ENCODE results near the gene LYAR. TPM values are rescaled to one million over a fixed set of nuclear protein-coding genes. Genes with fewer than 3 reads are reported as not detected.

LYAR gene
- total and polyA plus RNA-seq, 2 experiments from 2014 or later, result 6.7 to 12.2 TPM

- H3K9me2 ChIP-seq (replicated peaks; ENCODE audit: insufficient read depth), result no peaks in the 10 kb centered on the region
- no peak overlapping the region for H3K4me2 ChIP-seq
- TF ChIP-seq EZH2 (IDR thresholded peaks at IDR 0.05; ENCODE audit: borderline replicate concordance) (no peak), EZH2phosphoT487 (IDR thresholded peaks at IDR 0.05; ENCODE audit: low read depth, severe bottlenecking, unreplicated experiment) (no peak), CTCF (IDR thresholded peaks at IDR 0.05; ENCODE audit: poor library complexity) (no peak)
- no peaks in the 10 kb centered on the region for H3K79me2 ChIP-seq
- no peak overlapping the region for H2AFZ ChIP-seq
- no peak overlapping the region for H3K4me3 ChIP-seq
- H4K20me1 ChIP-seq (ENCODE audit: insufficient read depth, poor library complexity, severe bottlenecking), result no peaks in the 10 kb centered on the region
- WGBS (ENCODE audit: low lambda C conversion rate, missing lambda C conversion rate), result 98% methylated on average over 4 of the region's 4 CpGs
- DNase-seq (ENCODE audit: low spot score), result no peak
- no peaks in the 10 kb centered on the region for H3K36me3 ChIP-seq (replicated peaks; ENCODE audit: insufficient read depth, low read depth)
- no peaks in the 10 kb centered on the region for H3K9me3 ChIP-seq (ENCODE audit: low read depth)
- no peaks in the 10 kb centered on the region for H3K4me1 ChIP-seq (ENCODE audit: insufficient read depth)
- H3K27ac ChIP-seq, result no peak overlapping the region
- no peaks in the 10 kb centered on the region for H3K27me3 ChIP-seq
Measured at GRCh38 chr4:4311193-4311592, 21.2 kb upstream of the LYAR start.

GRCh38 chr4:4308800-4309441 lies 19.0 kb upstream of the LYAR start:
- H2AFZ ChIP-seq, result no peak overlapping the region
- TF ChIP-seq EZH2phosphoT487 (IDR thresholded peaks at IDR 0.05; ENCODE audit: low read depth, severe bottlenecking, unreplicated experiment) (no peak), EZH2 (IDR thresholded peaks at IDR 0.05; ENCODE audit: borderline replicate concordance) (no peak), CTCF (IDR thresholded peaks at IDR 0.05; ENCODE audit: poor library complexity) (no peak)
- no peaks in the 10 kb centered on the region for H3K9me3 ChIP-seq (ENCODE audit: low read depth)
- WGBS (ENCODE audit: low lambda C conversion rate, missing lambda C conversion rate), result 94% methylated on average over 9 of the region's 9 CpGs
- H4K20me1 ChIP-seq (ENCODE audit: insufficient read depth, poor library complexity, severe bottlenecking), result no peaks in the 10 kb centered on the region
- no peak overlapping the region for H3K4me2 ChIP-seq
- no peaks in the 10 kb centered on the region for H3K27me3 ChIP-seq
- no peaks in the 10 kb centered on the region for H3K4me1 ChIP-seq (ENCODE audit: insufficient read depth)
- no peaks in the 10 kb centered on the region for H3K79me2 ChIP-seq
- no peak for DNase-seq (ENCODE audit: low spot score)
- no peaks in the 10 kb centered on the region for H3K9me2 ChIP-seq (replicated peaks; ENCODE audit: insufficient read depth)
- no peak overlapping the region for H3K4me3 ChIP-seq
- no peak overlapping the region for H3K27ac ChIP-seq
- H3K36me3 ChIP-seq (replicated peaks; ENCODE audit: insufficient read depth, low read depth), result no peaks in the 10 kb centered on the region

DNA sequence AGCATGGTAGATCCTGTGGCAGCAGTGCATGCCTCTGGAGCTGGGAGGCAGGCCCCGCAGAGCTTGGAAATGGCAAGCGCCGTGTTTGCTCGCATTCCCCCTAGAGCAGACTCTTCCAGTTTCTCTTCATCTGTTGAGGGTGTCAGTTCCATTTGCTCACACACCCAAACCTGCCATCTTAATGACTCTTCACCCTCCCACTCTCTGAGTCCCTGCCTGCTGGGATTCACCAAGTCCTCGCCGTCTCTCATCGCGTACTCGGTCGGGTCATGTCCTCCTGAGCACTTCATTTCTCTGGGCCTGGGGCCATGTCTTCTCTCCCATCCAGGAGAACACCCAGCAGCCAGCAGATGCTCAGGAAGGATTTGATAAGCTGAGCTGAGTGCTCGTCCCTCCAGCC lies 17.0 kb upstream of the LYAR start:
- Histone ChIP-seq H3K27me3 (no peaks in the 10 kb centered on the region), H3K4me2 (no peak overlapping the region), H2AFZ (no peak overlapping the region), H3K27ac (no peak overlapping the region), H3K79me2 (no peaks in the 10 kb centered on the region), H3K4me3 (no peak overlapping the region), H3K4me1 (ENCODE audit: insufficient read depth) (no peaks in the 10 kb centered on the region), H3K9me3 (ENCODE audit: low read depth) (no peaks in the 10 kb centered on the region), H3K36me3 (replicated peaks; ENCODE audit: insufficient read depth, low read depth) (no peaks in the 10 kb centered on the region), H4K20me1 (ENCODE audit: insufficient read depth, poor library complexity, severe bottlenecking) (no peaks in the 10 kb centered on the region), H3K9me2 (replicated peaks; ENCODE audit: insufficient read depth) (no peaks in the 10 kb centered on the region)
- WGBS (ENCODE audit: low lambda C conversion rate, missing lambda C conversion rate), result 93% methylated on average over 11 of the region's 11 CpGs
- TF ChIP-seq EZH2 (IDR thresholded peaks at IDR 0.05; ENCODE audit: borderline replicate concordance), result no peak
- TF ChIP-seq CTCF (IDR thresholded peaks at IDR 0.05; ENCODE audit: poor library complexity), result no peak
- TF ChIP-seq EZH2phosphoT487 (IDR thresholded peaks at IDR 0.05; ENCODE audit: low read depth, severe bottlenecking, unreplicated experiment), result no peak
- DNase-seq (ENCODE audit: low spot score), result no peak
